BE2C (cell line): ENCODE data around the gene STAG2. TPM values are rescaled to one million over a fixed set of nuclear protein-coding genes. Genes with fewer than 3 reads are reported as not detected.

Experiments used
- DNase-seq: peaks from one replicate; pipeline ENCODE4 v3.0.0-alpha.2; 2020
- H3K27me3 ChIP-seq: fragments of 250-450 bp; sonication (Bioruptor Pico); 2 replicates; pipeline ENCODE4 v1.5.1; 2020; ENCODE audit warnings: mild to moderate bottlenecking
- H3K36me3 ChIP-seq: fragments of 250-450 bp; sonication (Bioruptor Pico); 2 replicates; pipeline ENCODE4 v1.5.1; 2020; ENCODE audit warnings: mild to moderate bottlenecking
- H3K4me1 ChIP-seq: fragments of 250-450 bp; sonication (Bioruptor Pico); 2 replicates; pipeline ENCODE4 v1.5.1; 2020
- H3K4me3 ChIP-seq: 2 replicates; pipeline ENCODE4 v1.5.1; 2011; ENCODE audit warnings: low read depth, low read length
- H3K9me3 ChIP-seq: fragments of 250-450 bp; sonication (Bioruptor Pico); 2 replicates; pipeline ENCODE4 v1.5.1; 2020
- polyA plus RNA-seq: library from polyadenylated mRNA; unstranded; fragments of >200 nt; gene quantifications from one replicate; pipeline ENCODE4 v1.2.1, GENCODE V29; 2012; ENCODE audit warnings: low read depth, missing spikeins; ENCODE audit not compliant: insufficient read length, insufficient read depth
- TF ChIP-seq, protein P1 (sequence below): IDR thresholded peaks from 2 replicates; pipeline ENCODE4 v1.5.1; 2012; ENCODE audit warnings: mild to moderate bottlenecking, low read depth, low read length

STAG2 gene
- polyA plus RNA-seq, result 33.1 TPM

DNA sequence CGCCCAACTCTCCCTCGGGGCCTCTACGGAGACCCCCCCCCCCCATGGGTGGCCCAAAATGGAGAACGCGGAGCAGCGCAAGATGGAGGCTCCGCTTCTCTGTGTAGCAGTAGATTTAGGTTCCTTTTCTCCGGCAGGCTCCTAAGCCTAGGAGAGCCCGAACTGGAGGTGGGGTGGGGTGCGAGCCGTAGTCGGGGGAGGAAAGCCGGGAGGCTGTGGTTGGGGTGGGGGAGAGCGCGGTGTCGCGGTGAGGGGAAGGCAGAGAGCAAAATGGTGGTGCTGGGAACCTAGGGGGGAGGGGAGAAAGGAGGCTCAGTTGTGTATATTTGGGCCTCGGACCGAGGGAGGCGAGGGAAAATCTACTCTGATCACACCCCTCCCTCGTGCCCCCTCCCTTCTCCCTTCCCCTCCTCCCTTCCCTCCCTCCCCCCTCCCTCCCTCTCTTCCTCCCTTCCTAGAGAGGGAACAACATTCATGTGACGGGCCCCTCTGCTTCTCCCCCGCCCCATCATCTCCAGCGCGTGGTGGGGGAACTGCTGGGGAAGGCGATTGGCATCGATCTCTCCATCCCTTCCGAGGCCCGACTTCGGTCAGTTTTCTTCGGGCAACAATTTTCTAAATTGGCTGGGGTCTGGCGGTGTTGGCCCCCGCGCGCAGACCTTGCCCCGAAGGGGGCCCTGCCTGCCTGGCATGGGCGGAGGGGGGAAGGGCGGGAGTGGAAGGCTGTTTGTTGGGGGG is at the start of gene STAG2:
STAG2 (plus strand) TSS at position 439 of the 738 bp plus-strand sequence. CDS start 60,922 bp downstream, outside the sequence.
- peak; percentile 83 for DNase-seq
- Histone ChIP-seq H3K4me3 (peak within 1 kb of the TSS; percentile 85), H3K36me3 (no peaks in the 10 kb centered on the region), H3K27me3 (no peaks in the 10 kb centered on the region), H3K4me1 (no peaks in the 10 kb centered on the region), H3K9me3 (no peaks in the 10 kb centered on the region)
- TF ChIP-seq, protein P1, sequence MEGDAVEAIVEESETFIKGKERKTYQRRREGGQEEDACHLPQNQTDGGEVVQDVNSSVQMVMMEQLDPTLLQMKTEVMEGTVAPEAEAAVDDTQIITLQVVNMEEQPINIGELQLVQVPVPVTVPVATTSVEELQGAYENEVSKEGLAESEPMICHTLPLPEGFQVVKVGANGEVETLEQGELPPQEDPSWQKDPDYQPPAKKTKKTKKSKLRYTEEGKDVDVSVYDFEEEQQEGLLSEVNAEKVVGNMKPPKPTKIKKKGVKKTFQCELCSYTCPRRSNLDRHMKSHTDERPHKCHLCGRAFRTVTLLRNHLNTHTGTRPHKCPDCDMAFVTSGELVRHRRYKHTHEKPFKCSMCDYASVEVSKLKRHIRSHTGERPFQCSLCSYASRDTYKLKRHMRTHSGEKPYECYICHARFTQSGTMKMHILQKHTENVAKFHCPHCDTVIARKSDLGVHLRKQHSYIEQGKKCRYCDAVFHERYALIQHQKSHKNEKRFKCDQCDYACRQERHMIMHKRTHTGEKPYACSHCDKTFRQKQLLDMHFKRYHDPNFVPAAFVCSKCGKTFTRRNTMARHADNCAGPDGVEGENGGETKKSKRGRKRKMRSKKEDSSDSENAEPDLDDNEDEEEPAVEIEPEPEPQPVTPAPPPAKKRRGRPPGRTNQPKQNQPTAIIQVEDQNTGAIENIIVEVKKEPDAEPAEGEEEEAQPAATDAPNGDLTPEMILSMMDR, result no peak

DNA sequence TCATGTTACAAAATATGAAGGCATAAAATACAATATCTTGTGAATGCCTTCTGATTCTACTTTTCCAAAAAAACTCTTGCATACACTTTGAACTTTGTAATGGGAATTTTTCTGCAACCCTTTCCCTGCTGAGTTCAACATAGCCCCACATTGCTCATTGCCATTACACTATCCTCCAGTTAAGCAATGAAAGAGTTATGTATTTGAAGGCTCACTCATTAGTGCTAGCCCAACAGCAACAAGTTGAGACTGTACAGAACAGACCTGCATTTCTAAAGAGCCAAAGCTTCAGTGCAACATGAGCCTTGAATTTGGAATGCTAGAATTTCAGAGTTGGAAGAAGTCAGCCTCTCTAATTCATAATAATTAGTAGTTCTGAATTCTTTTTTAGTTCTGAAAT is 44.4 kb upstream of the STAG2 start:
- DNase-seq, result no peak
- H3K9me3 ChIP-seq, result no peaks in the 10 kb centered on the region
- H3K27me3 ChIP-seq, result no peaks in the 10 kb centered on the region
- H3K36me3 ChIP-seq, result no peaks in the 10 kb centered on the region
- H3K4me1 ChIP-seq, result no peaks in the 10 kb centered on the region
- H3K4me3 ChIP-seq, result no peak overlapping the region
- TF ChIP-seq, protein P1, result no peak

DNA sequence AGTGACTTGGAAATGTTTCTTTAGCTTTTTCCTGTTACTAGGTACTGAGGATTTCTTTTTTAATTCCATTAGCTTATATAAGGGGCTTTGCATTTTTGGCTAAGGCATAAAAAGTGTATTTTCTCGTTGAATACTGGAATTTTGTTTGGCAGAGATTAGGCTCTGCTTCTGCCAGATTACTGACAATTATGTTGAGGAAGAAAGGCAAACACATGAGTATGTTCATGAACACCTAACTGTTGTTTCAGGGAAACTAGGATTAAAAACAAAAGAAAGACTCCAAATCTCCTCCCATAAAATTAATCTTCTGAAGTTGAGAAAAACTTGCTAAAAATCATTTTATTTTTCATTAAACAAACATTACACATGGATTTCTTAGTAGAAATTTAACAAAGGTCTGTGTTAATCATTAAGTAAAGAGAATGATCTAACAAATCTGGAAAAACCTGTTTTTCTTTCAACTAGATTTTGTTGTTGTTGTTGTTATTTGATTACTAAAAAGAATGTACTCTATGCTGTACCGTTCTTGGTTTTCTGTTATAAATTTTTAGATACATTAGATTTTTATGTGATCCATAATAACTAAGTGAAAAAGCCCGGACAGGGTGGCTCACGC is 43.3 kb upstream of the STAG2 start:
- Histone ChIP-seq H3K4me1 (no peaks in the 10 kb centered on the region), H3K9me3 (no peaks in the 10 kb centered on the region), H3K4me3 (no peak overlapping the region), H3K36me3 (no peaks in the 10 kb centered on the region), H3K27me3 (no peaks in the 10 kb centered on the region)
- TF ChIP-seq, protein P1, result no peak
- no peak for DNase-seq

DNA sequence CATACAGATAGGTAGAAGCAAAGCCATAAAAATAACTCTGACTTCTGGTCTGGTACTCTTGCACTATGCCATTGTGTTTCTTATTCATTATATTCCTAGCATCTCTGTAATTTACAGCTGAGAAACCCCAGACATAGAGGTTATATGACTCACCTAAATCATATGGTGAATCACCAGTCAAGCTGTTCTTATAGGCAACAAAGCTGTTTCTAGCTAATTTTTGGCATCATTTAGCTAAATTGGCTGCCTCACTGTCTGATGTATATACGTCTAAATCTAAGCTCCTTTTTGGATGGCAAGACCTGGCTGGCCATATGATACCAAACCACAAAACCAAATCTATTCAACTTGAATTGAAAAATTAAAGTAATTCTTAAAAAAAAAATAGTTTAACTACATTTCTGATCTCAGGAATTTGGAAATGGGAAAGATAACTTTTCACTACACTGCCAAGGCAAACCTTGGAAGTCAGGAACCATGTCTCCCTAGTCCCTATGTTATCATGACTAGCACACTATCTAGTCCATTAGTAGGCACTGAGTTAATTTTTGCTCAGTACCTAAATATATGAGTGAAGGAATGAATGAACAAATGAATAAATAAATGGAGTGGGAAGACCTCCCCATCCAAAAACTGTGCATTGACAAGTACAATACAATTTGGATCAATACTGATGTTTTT is 41.3 kb upstream of the STAG2 start:
- Histone ChIP-seq H3K4me1 (no peaks in the 10 kb centered on the region), H3K4me3 (no peak overlapping the region), H3K36me3 (no peaks in the 10 kb centered on the region), H3K27me3 (no peaks in the 10 kb centered on the region), H3K9me3 (no peaks in the 10 kb centered on the region)
- no peak for DNase-seq
- TF ChIP-seq, protein P1, result no peak

DNA sequence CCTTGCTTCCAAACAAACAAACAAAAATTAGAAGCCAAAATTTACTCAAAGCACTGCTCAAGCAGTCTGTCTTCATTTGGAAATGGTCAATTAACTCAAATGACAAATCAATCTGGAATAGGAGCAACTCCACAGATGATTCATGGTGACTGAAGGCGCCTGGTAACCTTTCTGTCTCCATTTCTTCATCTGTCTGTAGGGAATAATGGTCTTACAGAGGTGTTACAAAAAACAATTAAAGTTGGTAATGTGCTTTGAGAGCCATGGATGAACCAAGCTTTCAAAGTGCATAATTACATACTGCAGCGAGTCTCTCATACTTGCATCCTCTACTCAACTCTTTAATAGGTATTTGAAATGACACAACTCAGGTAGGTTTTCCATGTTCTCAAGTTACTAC is 38.3 kb upstream of the STAG2 start:
- H3K4me1 ChIP-seq, result no peaks in the 10 kb centered on the region
- H3K27me3 ChIP-seq, result no peaks in the 10 kb centered on the region
- no peaks in the 10 kb centered on the region for H3K9me3 ChIP-seq
- no peak overlapping the region for H3K4me3 ChIP-seq
- TF ChIP-seq, protein P1, result no peak
- no peak for DNase-seq
- no peaks in the 10 kb centered on the region for H3K36me3 ChIP-seq

DNA sequence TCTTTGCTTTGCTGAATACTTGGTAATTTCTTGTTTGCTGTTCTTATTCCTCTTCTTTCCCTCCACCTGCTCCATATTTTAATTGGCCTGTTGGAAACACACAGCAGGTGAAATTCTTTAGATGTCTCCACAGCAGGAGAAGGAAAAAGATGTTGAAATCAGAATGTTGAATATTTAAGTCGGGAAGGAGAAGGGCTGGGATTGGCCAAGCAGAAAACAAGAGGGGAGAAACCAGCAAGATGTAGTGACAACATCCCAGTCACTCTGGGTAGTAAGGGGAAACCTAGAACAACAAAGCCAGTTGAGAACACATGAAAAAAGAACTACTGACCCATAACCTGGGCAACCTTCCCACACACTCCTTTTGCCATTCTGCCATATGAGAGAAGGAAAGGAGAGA is 37.3 kb upstream of the STAG2 start:
- TF ChIP-seq, protein P1, result no peak
- Histone ChIP-seq H3K4me3 (no peak overlapping the region), H3K27me3 (no peaks in the 10 kb centered on the region), H3K9me3 (no peaks in the 10 kb centered on the region), H3K36me3 (no peaks in the 10 kb centered on the region), H3K4me1 (no peaks in the 10 kb centered on the region)
- no peak for DNase-seq
